SK-N-MC (cell line): ENCODE data around the gene TMEM107.
A peak's percentile ranks its signal among the peaks of the same experiment; 100 is the strongest.

Source experiments
- EZH2 ChIP-seq: fragments of 200-600 bp; sonication (generic); IDR thresholded peaks from one replicate; pipeline ENCODE4 v1.6.1; 2017; ENCODE audit warnings: antibody characterized with exemption
- POLR2AphosphoS5 ChIP-seq: IDR thresholded peaks from 2 replicates; pipeline ENCODE4 v1.6.1; 2012; ENCODE audit warnings: mild to moderate bottlenecking, low read depth, low read length, borderline replicate concordance

DNA sequence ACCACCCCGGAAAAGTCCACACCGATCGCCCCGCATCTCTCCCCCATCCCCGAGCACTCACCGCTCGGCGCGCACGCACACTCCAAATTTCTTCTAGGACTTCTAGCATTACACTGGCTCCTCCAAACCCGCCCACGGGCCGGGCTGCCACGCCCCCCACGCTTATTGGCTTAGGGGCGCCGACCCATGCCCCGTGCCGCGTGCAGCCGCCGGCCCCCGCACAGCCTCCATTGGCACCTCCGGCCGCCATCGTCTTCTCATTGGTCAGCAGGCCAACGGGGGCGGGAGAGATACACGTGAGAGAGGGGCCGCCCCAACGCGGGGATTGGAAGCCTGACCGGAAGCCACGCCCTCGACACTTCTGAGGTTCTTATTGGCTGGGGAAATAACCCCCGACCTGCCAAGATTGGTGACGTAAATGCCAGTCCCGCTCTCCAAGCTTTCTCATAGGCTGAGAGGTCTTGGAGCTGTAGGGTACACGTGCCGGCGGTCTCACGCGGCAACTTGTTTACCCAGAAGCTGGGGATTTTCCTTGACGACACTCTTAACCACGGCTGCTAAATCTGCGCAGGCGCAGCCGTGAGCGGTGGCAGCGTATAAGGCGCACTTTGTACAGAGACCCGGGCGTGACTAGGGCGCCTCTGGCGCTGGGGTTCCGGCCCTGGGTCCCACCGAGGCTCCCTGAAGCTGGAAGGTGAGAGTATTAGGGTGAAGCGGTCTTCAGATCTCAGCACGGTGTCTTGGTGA lies 19.8 kb downstream of the TMEM107 start:
- no peak for TF ChIP-seq EZH2
- TF ChIP-seq POLR2AphosphoS5 = peak; percentile 70; the same call in 1 of the 2 replicates
